ENCODE measurements around the gene SMAP2.
A peak's percentile ranks its signal among the peaks of the same experiment; 100 is the strongest.
"Not testable (repeated sequence)": the region's sequence is repeated elsewhere in the genome, so short reads cannot be mapped to it uniquely, and the experiment has no call there.

Gene SMAP2

GRCh38 chr1:40372658-40373322 is 737 bp upstream of the SMAP2 start:
- no peak for DNase-seq

- no peak for DNase-seq
These were observed 4.0 kb downstream of the SMAP2 start for GRCh38 chr1:40377512-40377911.

- no peak for DNase-seq
These were observed 6.4 kb downstream of the SMAP2 start for GRCh38 chr1:40379785-40380452.

GRCh38 chr1:40380817-40381216 is 7.3 kb downstream of the SMAP2 start:
- no peak for DNase-seq

- no peak for DNase-seq
These were observed 8.0 kb downstream of the SMAP2 start for GRCh38 chr1:40381268-40382107.

- no peak for DNase-seq
These were observed 8.6 kb downstream of the SMAP2 start for GRCh38 chr1:40382108-40382460.

GRCh38 chr1:40382601-40383000 is 9.1 kb downstream of the SMAP2 start:
- no peak for DNase-seq

- no peak for DNase-seq
These were observed 9.6 kb downstream of the SMAP2 start for GRCh38 chr1:40383095-40383487.

GRCh38 chr1:40383488-40384412 is 10.2 kb downstream of the SMAP2 start:
- DNase-seq = no peak

GRCh38 chr1:40384413-40384762 is 10.9 kb downstream of the SMAP2 start:
- DNase-seq = no peak

- DNase-seq = no peak
These were observed 11.4 kb downstream of the SMAP2 start for GRCh38 chr1:40384887-40385286.

GRCh38 chr1:40385437-40386358 is 12.2 kb downstream of the SMAP2 start:
- DNase-seq = peak; percentile 81

- no peak for DNase-seq
These were observed 12.8 kb downstream of the SMAP2 start for GRCh38 chr1:40386359-40386723.

GRCh38 chr1:40386796-40387195 is 13.3 kb downstream of the SMAP2 start:
- DNase-seq = no peak

- not testable (repeated sequence) for DNase-seq
These were observed 14.1 kb downstream of the SMAP2 start for GRCh38 chr1:40387381-40388306.

GRCh38 chr1:40388456-40389321 is 15.2 kb downstream of the SMAP2 start:
- peak; percentile 63 for DNase-seq

- DNase-seq = no peak
These were observed 15.8 kb downstream of the SMAP2 start for GRCh38 chr1:40389322-40389803.

- DNase-seq = no peak
These were observed 16.5 kb downstream of the SMAP2 start for GRCh38 chr1:40389871-40390560.

GRCh38 chr1:40390857-40391256 is 17.3 kb downstream of the SMAP2 start:
- DNase-seq = no peak

All from CD4-positive, alpha-beta T cell treated with Interferon gamma for 1 hour (primary cell).